ENCODE results near the gene PAPPA2. TPM values are rescaled to one million over a fixed set of nuclear protein-coding genes. Genes with fewer than 3 reads are reported as not detected.

Gene PAPPA2
- total RNA-seq: under 0.01 and 0.09 TPM in 2 replicates

DNA sequence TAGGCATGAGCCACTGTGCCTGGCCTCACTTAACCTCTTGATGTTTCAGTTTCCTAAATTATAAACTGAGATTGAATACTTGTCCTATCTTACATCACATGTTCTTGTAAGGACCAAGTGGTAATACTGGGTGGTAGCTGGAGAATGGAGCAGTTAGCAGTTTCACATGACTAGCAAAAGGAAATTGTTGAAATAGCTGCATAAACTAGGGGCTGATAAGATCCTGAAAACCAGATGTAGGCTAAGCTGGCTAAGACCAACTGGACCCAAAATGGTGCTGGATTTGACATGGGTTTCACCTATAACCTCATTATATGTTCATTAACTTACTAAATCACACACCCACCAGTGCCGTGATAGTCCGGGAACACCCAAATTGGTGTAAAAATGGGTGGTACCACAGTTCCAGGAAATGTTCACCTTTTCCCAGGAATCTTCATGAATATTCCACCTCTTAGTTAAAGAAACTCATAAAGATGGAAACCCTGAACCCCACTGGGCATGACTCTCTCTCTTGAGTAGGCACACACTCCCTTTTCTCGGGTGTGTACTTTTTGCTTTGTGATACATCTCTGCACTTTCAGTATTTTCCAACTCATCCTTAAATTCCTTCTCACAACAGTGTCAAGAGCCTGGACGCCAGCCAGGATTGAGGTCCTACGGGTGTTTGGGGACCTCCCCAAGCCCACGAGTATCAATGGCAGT lies at the start of gene PAPPA2:
PAPPA2 (plus strand) TSS at position 502 of the 705 bp plus-strand sequence. CDS start 93,148 bp downstream, outside the sequence.

